Measurements from ENCODE around the gene SUSD4.

- TF ChIP-seq, protein P1, sequence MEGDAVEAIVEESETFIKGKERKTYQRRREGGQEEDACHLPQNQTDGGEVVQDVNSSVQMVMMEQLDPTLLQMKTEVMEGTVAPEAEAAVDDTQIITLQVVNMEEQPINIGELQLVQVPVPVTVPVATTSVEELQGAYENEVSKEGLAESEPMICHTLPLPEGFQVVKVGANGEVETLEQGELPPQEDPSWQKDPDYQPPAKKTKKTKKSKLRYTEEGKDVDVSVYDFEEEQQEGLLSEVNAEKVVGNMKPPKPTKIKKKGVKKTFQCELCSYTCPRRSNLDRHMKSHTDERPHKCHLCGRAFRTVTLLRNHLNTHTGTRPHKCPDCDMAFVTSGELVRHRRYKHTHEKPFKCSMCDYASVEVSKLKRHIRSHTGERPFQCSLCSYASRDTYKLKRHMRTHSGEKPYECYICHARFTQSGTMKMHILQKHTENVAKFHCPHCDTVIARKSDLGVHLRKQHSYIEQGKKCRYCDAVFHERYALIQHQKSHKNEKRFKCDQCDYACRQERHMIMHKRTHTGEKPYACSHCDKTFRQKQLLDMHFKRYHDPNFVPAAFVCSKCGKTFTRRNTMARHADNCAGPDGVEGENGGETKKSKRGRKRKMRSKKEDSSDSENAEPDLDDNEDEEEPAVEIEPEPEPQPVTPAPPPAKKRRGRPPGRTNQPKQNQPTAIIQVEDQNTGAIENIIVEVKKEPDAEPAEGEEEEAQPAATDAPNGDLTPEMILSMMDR (IDR thresholded peaks at IDR 0.05), result no peak
- TF ChIP-seq, protein P2, sequence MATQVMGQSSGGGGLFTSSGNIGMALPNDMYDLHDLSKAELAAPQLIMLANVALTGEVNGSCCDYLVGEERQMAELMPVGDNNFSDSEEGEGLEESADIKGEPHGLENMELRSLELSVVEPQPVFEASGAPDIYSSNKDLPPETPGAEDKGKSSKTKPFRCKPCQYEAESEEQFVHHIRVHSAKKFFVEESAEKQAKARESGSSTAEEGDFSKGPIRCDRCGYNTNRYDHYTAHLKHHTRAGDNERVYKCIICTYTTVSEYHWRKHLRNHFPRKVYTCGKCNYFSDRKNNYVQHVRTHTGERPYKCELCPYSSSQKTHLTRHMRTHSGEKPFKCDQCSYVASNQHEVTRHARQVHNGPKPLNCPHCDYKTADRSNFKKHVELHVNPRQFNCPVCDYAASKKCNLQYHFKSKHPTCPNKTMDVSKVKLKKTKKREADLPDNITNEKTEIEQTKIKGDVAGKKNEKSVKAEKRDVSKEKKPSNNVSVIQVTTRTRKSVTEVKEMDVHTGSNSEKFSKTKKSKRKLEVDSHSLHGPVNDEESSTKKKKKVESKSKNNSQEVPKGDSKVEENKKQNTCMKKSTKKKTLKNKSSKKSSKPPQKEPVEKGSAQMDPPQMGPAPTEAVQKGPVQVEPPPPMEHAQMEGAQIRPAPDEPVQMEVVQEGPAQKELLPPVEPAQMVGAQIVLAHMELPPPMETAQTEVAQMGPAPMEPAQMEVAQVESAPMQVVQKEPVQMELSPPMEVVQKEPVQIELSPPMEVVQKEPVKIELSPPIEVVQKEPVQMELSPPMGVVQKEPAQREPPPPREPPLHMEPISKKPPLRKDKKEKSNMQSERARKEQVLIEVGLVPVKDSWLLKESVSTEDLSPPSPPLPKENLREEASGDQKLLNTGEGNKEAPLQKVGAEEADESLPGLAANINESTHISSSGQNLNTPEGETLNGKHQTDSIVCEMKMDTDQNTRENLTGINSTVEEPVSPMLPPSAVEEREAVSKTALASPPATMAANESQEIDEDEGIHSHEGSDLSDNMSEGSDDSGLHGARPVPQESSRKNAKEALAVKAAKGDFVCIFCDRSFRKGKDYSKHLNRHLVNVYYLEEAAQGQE (IDR thresholded peaks at IDR 0.05; ENCODE audit: low read depth, low read length), result no peak
- TF ChIP-seq ELF1 (IDR thresholded peaks at IDR 0.05) (no peak), JUND (IDR thresholded peaks at IDR 0.05) (no peak), RAD21 (IDR thresholded peaks at IDR 0.05; ENCODE audit: low read length) (no peak), POLR2AphosphoS5 (IDR thresholded peaks at IDR 0.05; ENCODE audit: low read depth, low read length) (no peak), YY1 (IDR thresholded peaks at IDR 0.05; ENCODE audit: low read depth) (no peak), TAF1 (IDR thresholded peaks at IDR 0.05; ENCODE audit: borderline replicate concordance, low read depth, low read length) (no peak), MAX (IDR thresholded peaks at IDR 0.05; ENCODE audit: low read depth) (no peak), NFIC (IDR thresholded peaks at IDR 0.05; ENCODE audit: borderline replicate concordance) (no peak), MXI1 (IDR thresholded peaks at IDR 0.05; ENCODE audit: low read depth, low read length) (no peak), EP300 (IDR thresholded peaks at IDR 0.05; ENCODE audit: borderline replicate concordance in 1 of 2, low read depth in 1 of 2, low read length in 1 of 2) (no peak)
- TF ChIP-seq, protein P3, sequence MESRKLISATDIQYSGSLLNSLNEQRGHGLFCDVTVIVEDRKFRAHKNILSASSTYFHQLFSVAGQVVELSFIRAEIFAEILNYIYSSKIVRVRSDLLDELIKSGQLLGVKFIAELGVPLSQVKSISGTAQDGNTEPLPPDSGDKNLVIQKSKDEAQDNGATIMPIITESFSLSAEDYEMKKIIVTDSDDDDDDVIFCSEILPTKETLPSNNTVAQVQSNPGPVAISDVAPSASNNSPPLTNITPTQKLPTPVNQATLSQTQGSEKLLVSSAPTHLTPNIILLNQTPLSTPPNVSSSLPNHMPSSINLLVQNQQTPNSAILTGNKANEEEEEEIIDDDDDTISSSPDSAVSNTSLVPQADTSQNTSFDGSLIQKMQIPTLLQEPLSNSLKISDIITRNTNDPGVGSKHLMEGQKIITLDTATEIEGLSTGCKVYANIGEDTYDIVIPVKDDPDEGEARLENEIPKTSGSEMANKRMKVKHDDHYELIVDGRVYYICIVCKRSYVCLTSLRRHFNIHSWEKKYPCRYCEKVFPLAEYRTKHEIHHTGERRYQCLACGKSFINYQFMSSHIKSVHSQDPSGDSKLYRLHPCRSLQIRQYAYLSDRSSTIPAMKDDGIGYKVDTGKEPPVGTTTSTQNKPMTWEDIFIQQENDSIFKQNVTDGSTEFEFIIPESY (IDR thresholded peaks at IDR 0.05; ENCODE audit: borderline replicate concordance, low read depth), result no peak
Measured at GRCh38 chr1:223235091-223235490, 128.9 kb downstream of the SUSD4 start.

Measured in SK-N-SH (cell line).